CD4-positive, alpha-beta T cell treated with Interferon alpha-2 for 1 hour (primary cell): Measurements from ENCODE around the gene DAB2IP.

ENCODE experiments used
- DNase-seq, 2 donors: peaks; one replicate each; pipeline ENCODE4 v3.0.0-alpha.2; 2020 to 2022

The DAB2IP gene

DNA sequence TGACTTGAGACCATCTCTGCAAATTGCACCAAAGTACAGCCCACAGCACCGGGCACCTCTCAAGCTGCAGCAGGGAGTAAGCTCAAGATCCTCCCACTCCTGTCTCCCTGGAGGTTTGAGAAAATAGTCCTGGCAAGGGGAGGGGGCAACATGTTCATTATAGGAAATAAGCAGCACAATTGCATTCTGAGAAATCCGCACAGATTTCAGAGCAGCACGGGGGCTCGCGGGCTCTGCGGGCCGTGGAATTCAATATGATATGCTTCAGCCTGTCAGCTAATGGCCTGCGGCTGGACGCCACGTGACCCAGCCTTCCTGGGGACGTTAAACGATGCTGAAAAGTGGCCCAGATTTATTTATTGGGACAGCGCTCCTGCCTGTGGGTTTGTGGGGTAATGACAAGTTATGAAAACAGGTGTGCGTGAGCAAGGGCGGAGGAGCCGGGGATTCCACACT is 156.4 kb downstream of the DAB2IP start:
- no peak for DNase-seq

DNA sequence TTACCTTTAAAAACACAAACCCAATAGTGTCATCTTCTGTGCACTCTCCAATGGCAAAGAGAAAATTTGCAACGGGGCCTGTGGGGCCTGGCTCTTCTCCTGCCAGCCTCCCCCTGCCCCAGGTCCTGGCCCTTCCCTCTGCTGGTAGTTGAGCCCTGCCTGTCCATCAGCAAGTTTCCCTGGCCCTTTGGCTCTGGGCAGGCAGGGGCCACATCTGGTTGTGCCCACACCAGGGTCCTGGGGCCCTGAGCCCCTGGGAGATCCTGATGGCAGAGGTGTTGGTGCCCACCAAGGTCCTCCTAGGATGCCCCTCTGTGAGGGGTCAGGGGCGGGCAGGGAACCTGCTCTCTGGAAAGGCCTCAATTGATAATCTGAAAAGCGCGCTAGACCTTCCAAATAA is 157.3 kb downstream of the DAB2IP start:
- no peak for DNase-seq

DNA sequence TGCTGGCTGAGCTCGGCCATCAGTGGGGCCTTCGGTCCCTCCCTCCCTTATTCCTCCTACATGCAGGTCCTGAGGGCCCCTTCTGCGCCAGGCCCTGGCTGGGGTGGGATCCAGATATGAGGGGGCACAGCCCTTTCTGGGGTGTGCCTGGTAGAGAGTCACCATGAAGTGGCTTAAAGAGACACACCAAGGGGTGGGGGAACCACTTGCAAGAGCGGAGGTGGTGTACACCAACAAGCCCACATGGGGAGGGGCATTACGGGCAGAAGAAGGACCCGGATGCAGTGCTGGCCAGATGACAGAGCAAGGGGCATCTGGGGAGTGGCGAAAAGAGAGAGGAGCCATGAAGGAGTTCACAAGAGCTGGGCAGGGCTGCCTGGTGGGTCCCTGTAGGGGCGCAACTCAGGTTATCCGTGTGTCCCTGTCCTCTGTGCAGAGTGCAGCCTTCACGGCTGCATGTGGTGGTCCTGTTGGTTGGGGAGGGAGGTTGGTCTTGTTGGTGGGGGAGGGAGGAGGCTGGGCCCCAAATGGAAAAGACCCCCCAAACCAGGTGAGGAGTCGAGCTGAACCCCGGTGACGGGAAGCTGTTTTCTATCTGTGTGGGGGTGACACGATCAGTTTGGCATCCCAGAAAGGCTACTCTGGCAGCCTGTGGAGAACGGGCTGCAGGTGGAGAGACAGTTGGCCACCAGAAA is 158.1 kb downstream of the DAB2IP start:
- no peak for DNase-seq

DNA sequence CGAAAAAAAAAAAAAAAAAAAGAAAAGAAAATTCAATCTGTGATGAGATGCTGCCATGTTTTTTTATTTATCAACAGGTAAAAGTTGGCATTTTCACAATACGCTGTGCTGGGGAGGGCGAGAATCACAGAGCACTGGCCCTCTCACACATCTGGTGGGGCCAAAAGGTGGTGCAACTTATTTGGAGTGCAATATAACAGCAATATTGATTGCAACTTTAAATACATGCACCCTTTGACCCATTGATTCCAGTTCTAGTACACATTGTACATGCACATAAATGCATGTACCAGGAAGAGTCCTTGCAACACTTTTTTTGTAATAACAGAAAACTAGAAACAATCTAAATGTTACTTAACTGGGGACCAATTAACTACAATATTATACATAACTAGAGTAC is 159.1 kb downstream of the DAB2IP start:
- DNase-seq: no peak

DNA sequence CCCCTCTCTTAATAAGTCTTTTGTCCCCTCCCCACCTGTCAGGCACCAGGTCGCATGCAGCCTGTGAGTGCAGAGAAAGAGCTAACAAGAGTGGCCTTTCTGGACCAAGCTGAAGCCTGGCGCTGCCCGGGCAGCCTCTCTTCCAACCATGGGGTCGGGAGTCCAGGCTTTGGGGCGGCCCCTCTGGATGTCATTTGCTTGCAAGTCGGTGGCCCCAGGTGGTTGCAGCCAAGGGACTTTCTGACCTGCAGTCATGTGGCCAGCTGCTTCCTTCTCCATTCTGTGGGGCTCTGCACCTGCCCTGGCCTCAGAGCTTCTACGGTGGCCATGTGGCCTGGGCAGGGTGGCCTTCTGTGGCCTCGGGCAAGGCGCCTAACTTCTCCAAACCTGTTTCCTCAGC is 159.7 kb downstream of the DAB2IP start:
- DNase-seq: no peak

DNA sequence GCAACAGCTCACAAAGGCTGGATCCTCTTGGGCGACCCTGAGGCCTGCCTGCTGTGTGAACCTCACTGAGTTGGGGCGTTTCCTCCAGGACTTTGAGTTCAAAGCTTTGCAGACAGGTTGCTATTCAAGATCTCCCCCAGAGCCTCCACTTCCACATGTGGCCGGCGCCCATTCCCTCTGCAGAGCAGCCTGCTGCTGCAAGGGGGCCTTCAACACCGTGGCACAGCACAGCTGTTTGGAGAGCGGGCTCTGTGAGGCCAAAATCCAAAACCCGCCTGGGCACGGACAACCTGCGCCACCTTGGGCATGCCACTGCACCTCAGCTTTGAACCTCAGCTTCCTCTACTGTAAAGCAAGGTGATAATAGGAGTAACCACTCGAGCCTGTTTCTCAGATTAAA is 160.3 kb downstream of the DAB2IP start:
- no peak for DNase-seq

DNA sequence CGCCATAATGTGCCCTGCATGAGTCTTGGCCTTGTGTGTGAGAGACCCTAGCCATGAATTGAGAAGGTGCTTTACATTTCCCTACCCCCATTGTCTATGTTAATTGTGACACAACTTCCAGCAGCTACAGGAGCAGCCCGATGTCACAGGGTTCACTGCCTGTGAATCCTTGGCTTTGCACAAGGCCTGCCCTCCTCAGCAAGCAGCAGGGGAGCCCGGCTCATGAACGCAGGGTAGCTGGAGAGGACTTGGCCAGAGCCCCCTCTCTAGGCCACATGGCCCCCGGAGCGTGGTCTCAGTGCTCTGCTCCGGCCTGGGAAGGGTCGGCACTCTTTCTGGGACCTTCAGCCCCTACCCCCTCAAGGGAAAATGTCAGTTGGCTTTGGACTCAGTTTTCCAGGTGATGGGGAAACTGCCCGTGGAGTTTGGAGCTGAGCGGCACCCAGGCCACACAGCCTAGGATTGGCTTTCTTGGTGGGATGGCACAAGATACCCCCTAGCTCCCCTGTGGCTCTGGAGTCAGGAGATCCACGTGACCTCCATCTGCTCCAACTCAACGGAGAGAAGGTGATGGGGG is 160.8 kb downstream of the DAB2IP start:
- no peak for DNase-seq

DNA sequence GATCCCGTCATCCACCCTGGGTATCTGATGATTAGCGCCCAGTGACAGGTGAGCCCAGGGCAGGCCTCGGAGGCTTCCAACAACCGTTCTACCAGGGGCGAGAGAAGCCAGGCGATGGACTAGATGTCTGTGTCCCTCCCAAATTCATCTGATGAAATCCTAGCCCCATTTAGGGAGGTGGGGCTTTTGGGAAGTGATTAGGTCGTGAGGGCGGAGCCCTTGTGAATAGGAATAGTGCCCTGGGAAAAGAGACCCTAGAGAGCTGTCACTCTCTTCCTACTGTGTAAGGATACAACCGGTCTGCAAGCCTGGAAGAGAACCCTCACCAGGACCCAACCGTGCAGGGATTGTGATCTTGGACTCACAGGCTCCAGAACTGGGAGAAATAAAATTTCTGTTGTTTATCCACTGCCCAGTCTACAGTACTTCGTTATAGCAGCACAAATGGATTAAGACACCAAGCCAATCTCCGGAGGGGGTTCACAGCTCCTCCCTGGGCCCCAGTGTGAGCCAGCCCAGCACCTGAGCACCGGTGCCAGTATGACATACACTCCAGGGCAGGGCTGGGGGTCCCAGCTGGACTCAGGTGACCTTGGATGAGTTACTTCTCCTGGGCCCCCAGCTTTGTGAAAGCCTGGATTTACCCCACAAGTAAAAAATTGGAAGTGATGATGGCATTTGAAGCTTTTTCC is 162.2 kb downstream of the DAB2IP start:
- no peak for DNase-seq

DNA sequence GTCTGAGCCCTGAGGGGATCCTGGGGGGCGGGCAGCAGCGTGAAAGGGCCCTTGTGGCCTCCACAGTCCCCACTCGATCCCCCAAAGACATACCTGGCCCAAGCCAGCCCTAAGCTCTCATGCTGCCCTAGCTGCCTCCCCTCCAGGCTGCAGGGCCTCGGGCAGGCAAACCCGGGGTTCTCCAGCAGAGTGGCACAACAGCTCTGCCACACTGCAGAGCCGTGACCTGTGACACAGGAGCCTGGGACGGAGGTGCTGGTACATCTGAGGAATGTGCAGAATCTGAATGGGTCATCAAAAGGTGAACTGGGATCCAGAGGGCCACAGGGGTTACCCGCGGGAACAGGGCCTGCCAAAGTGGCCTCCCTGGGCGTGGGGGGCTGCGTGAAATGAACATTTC is 163.2 kb downstream of the DAB2IP start:
- no peak for DNase-seq

DNA sequence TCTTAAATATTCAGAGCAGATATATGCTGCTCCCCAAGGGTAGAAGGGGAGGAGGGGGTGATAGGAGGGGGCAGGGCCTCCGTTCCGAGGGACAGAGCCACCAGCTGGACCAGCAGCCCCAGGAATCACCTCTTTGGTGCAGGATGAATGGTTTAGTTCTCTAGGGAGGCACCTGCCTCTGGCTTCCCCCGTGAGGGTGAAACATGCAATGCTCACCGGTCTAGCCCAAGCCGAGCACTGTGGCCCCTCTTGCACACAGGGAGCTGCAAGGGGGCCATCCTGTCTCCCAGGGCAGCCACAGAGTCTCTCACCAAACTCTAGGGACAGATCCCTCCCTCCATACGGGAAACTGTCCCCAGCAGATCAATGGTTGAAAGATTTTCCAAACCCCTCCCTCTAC is 163.7 kb downstream of the DAB2IP start:
- no peak for DNase-seq

DNA sequence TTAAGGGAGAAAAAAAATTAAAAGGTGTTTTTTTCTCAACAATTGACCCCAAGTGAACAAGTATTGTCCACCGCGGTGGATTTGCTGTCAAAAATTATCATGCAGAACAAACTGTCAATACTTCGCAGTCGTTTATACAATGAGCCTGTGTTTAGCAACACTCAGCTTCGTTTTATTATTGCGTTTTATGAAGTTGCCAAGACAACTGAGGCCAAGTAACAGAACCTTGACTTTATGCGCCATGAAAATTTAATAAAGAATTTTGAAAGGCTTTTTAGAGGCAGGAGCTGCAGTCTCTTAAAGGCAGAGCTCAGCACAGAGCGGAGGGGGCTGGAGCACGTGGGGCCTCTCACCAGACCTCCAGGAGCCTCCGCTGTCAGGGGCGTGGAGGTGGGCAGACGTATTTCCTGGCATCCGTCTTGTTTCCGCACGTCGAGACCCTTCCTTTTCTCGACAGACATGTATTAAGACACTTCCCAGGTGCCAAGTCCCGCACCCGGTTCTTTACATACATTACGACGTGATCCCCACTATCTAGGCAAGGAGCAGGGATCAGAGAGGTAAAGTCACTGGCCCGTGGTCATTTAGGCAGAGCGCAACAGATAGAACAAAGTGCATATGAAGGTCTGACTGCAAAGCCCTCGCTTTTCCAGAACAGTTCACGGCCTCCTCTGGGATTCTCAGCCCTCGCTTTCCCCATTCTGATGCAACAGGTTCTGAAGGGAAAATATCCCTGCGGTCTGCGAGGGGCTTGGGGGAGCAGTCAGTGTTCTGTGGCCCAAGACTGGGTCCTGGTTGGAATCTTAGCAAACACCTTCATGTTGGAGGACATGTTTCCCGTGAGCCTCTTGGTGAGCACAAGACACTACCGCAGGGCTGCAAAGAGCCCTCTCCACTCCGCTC is 164.4 kb downstream of the DAB2IP start:
- DNase-seq: no peak

DNA sequence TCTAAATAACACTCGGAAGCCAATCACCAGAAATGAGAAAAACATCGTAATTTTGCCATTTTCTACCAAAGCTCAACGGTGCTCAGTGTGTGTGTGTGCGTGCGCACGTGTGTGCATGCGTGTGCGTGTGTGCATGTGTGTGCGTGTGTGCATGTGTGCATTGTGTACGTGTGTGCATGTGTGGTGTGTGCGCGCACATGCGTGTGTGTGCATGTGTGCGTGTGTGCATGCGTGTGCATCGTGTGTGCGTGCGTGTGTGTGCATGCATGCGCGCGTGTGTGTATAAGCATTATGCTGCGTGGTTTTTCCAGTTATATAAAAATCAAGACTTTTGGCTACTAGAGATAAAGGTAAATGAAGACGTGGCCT is 165.0 kb downstream of the DAB2IP start:
- no peak for DNase-seq

DNA sequence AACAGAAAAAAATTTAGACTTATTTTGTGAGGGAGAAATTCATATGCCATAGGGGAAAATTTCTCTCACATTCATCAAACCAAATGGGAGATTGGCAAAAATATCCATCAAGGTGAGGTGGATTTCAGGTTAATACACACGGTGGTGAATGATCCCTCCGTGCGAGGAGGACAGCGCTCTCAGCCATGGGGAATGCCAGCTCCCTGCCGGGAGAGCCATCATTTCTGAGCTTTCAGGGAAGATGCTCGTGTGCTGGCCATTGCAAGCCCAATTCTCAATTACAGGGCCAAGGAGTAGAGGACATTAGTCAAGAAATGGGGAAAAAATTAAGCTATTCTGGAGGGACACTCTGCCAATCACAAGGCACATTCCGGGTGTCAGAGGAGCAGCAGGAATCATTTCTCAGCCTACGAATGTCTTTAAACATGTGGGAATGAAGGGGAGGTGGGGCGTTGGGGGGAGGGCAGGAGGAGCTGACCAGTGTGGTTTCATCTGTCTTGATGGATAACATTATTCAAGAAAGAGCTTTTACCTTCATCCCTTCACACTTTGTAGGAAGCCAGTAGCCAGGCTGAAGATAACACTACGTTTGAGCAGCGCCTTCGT is 165.5 kb downstream of the DAB2IP start:
- DNase-seq: no peak

DNA sequence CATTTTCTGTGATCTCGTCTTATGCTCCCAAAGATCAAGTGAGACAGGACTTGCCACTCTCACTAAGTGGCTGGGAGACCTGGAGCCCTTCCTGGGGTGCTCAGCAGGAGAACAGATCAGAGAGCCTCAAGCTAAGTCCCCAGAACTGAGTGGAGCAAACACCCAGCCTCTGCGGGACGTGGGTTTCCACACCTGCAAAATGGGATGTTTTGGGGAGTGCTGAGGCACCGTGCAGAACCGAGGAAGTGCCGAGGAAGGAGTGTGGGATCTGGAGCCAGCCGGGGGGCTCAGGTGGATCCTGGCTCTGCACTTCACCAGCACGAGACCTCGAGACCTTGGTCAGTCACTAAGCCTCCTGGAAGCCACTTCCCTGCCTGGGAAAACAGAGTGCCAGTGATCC is 166.0 kb downstream of the DAB2IP start:
- DNase-seq: no peak

DNA sequence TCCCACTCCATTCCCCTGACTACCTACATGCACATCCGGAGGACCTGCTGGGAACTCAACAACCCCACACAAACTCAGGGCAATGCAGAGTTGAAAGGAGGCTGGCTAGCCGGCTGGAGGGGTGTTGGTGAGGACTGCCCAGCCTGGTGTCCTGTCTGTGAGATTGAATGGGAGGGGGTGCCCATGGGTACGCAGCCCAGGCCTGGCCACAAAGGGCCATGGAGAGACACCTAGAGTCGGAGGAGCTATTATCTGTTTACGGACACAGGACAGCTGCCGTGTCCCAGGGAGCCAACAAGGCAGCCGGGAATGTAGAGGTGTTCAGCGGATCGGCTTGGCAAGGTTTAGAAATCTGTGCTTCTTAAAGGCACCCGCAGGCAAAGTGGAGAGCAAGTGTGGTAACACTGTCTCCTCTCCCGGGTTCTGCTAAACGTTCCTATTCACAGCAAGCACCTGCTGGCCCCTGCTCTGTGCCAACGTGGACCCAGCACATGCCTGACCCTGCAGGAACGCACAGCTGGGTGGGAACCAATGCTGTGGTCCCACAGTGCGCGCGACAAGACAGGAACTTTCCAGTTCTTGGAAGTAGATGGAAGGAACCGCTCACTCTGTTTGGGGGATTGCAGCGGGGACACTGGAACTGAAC is 166.7 kb downstream of the DAB2IP start:
- no peak for DNase-seq

DNA sequence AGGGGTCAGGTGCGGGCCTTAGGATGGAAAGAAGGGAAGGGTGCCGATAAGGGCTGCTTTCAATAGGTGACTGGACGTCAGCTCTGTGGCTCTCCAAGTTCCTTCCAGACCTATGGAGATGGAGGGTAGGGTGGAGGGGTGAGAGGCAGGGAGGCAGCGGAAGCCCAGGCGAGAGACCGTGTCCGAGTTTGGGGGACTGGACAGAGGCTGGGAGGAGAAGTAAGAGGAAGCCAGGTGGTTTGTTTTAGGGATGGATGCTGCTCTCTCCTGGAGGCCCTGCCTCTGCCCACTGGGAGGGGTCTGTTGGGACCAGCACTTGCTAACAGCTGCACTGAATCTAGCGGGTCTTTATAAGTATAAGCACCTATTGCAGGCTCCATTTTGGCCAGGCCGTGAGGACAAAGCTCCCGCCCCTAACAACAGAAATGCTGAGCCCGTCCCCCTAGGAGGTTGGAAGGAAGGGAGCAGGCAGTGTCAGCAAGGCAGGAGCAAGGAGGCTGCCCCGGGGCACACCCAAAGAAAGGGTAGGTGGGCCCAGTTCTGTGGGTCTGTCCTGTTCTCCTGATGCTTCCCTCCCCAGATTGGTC is 167.5 kb downstream of the DAB2IP start:
- no peak for DNase-seq

DNA sequence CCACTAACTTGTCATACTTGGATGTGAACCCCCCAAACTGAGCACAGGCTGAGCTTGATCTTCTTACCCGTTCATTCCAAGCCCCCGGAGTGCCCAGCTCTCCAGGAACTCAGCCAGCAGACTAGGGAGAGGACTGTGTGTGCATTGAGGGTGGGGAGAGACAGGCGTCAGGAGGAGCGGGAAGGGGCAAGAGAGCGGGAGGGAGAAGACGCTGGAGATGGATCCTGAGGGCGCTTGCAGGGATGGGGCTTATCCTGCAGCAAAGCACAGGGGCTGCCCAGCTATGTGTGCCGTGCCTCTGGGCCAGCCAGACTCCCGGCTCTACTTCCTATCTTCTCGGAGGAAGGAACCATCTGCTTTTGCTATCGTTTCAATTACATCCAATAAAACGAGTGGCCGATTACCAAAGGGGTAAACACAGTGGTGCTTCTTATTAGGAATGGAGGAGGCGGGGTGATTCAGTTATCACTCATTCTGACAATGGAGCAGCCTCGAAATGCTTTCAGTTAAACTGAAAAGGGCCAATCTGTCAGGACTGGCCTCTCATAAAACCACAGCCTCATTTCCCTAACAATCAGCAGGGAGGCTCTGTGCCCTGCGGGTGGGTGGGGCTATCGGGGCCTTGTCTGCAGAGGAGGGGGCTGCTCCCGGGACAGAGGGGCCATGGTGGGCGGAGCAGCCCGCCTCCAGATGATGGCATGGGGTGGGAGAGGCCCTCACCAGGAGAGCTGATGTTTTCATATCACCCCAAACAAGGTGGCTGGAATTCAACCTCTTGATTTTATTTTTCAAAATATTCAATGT is 168.2 kb downstream of the DAB2IP start:
- no peak for DNase-seq

DNA sequence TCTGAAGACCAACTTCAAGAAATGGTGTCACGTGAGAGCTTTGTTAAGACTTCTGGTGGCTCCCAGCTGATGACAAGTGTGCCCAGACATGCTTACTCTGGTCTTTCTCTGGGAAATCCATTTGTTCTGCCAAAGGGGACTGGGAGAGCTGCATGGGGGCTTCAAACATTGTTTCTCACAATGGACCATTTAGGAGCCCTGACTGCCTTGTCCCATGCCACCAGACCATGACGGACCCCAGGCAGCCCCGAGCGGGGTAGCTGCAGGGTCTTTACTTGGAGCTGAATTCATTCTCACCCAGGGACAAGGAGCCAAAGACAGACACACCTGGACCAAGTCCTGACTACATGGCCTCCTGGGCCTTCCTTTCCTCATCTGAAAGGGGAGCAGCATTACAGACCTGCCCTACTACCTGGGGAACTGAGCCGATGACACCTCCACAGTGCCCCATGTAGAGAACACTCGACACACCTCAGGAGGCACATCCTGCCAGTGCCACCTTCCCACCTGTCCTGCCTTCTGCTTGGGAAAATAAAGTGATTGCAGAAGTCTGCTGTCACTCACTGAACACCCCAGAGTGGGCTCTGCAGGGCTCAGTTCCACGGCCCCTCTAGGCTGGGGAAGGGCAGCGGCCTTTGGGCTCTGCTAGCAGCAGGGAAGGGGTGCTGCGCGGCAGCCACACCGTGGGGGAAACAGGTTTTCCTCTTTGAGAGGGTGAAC is 169.0 kb downstream of the DAB2IP start:
- DNase-seq: no peak

DNA sequence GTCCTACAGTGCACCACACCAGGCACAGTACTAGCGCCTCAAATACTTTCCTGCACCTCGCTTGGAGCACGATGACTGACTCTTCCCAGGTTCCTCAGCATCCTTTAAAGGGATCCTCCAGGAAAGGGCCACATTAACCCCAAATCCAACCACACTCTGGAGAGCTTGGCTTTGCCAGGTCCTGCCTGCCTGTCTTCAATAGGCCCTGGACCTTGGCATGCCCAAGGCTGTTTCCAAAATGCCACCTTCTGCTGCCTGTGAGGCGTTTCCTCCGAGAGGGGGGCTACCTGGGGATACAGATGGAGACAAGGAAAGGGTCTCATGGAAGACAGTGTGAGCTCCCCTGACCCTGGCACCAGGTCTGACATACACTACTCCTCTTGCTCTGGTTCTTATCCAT is 169.9 kb downstream of the DAB2IP start:
- no peak for DNase-seq
